Stimulated activated CD4-positive, alpha-beta T cell treated with anti-CD3 and anti-CD28 coated beads, Interleukin-2, amount 100 ng/mL, for 24 hours (primary cell): ENCODE measurements around the gene CD248.

Experiments used
- DNase-seq, 2 donors: peaks; one replicate each; pipeline ENCODE4 v3.0.0-alpha.2; 2020

CD248 gene

GRCh38 chr11:66340596-66341501, 24.0 kb upstream of the CD248 start:
- DNase-seq: no peak

GRCh38 chr11:66339686-66340483, 23.0 kb upstream of the CD248 start:
- DNase-seq: no peak

GRCh38 chr11:66339162-66339675, 22.4 kb upstream of the CD248 start:
- no peak for DNase-seq

- no peak for DNase-seq
Observed at GRCh38 chr11:66338276-66339161, 21.7 kb upstream of the CD248 start.

- DNase-seq: no peak
Observed at GRCh38 chr11:66337103-66337899, 20.5 kb upstream of the CD248 start.

GRCh38 chr11:66336234-66337102, 19.6 kb upstream of the CD248 start, which contains the start of gene RIN1:
Gene RIN1, minus strand, starts transcription at chr11:66336434. Its CDS starts 32 bp downstream, at chr11:66336402.
- DNase-seq: peak; percentile 61 to 71

GRCh38 chr11:66335531-66336233, 18.8 kb upstream of the CD248 start:
- no peak for DNase-seq

- no peak for DNase-seq
Observed at GRCh38 chr11:66334605-66335442, 18.0 kb upstream of the CD248 start.

- no peak for DNase-seq
Observed at GRCh38 chr11:66333896-66334604, 17.2 kb upstream of the CD248 start.

GRCh38 chr11:66333220-66333877, 16.5 kb upstream of the CD248 start:
- DNase-seq: no peak

- no peak for DNase-seq
Observed at GRCh38 chr11:66332371-66333219, 15.8 kb upstream of the CD248 start.

GRCh38 chr11:66331542-66332370, 14.9 kb upstream of the CD248 start:
- DNase-seq: no peak

GRCh38 chr11:66330931-66331330, 14.1 kb upstream of the CD248 start:
- DNase-seq: no peak

- no peak for DNase-seq
Observed at GRCh38 chr11:66329165-66329673, 12.4 kb upstream of the CD248 start.

- peak; percentile 85 to 87 for DNase-seq
Observed at GRCh38 chr11:66328302-66329144, 11.7 kb upstream of the CD248 start.
